Epithelial cell of prostate (primary cell): ENCODE results near the gene ERICH4.
"Not testable (repeated sequence)": the region's sequence is repeated elsewhere in the genome, so short reads cannot be mapped to it uniquely, and the experiment has no call there.

Experiments used
- DNase-seq: peaks from one replicate; pipeline ENCODE4 v3.0.0-alpha.2; 2011; ENCODE audit warnings: low read depth, low spot score
- H3K27ac ChIP-seq: fragments of 450-650 bp; 2 replicates; pipeline ENCODE4 v1.5.1; 2017; ENCODE audit warnings: mild to moderate bottlenecking

The ERICH4 gene, protein sequence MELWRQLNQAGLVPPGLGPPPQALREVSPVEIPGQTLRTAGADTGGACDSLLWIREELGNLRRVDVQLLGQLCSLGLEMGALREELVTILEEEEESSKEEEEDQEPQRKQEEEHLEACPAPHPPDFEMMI

DNA sequence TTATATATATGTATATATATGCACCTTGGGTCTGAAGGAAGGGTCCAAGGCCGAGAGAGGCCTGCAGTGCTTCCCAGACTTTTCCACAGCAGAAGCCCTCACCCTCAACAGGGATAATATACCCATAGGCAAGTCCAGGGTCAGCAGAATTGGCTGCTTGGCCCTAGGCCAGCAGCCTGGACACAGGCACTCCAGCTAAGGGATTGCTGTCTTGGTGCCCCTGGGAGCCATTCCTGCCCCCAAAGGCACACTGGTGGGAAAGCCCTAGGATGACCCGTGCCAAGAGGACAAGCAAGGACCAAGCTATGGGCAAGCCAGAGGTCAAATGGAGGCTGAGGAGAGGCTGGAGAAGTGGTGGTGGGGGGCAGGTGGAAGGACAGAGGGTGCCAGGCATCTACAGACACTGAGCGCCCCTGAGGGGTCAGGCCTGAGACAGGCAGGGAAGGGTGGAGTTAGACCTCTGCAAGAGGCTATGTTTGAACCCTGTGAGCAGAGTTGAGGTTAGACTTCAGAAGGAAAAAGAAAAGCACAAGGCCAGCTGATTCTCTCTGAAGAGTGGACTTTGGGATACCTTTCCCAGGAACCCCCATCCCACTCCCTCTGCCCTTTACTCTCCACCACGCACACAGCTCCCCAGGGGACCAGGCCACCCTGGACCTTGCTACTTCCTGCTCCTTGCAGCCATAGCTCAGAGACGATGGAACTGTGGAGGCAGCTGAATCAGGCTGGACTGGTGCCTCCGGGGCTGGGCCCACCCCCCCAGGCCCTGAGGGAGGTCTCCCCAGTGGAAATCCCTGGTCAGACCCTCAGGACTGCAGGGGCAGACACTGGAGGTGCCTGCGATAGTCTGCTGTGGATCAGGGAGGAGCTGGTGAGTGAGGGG lies at the start of gene ERICH4:
ERICH4 (plus strand) TSS at position 684 of the 883 bp plus-strand sequence; CDS start at position 698, 14 bp downstream.
- H3K27ac ChIP-seq, result no peak within 1 kb of the TSS
- DNase-seq, result no peak

GRCh38 chr19:41395355-41395754 lies 47.6 kb upstream of the ERICH4 start:
- no peak overlapping the region for H3K27ac ChIP-seq
- no peak for DNase-seq

GRCh38 chr19:41397086-41398049 lies 45.6 kb upstream of the ERICH4 start, which contains the start of the genes BCKDHA and EXOSC5:
Gene BCKDHA, plus strand, starts transcription at chr19:41397818. Its CDS starts 10 bp downstream, at chr19:41397828.
Gene EXOSC5, minus strand, starts transcription at chr19:41397359. Its CDS starts 31 bp downstream, at chr19:41397328.
- peak within 1 kb of the TSS; percentile 79 for H3K27ac ChIP-seq
- peak; percentile 97 for DNase-seq

- DNase-seq, result no peak
- peak overlapping the region; percentile 79 for H3K27ac ChIP-seq
These were observed 44.9 kb upstream of the ERICH4 start for GRCh38 chr19:41398050-41398418.

- no peak overlapping the region for H3K27ac ChIP-seq
- no peak for DNase-seq
These were observed 44.4 kb upstream of the ERICH4 start for GRCh38 chr19:41398598-41398997.

DNA sequence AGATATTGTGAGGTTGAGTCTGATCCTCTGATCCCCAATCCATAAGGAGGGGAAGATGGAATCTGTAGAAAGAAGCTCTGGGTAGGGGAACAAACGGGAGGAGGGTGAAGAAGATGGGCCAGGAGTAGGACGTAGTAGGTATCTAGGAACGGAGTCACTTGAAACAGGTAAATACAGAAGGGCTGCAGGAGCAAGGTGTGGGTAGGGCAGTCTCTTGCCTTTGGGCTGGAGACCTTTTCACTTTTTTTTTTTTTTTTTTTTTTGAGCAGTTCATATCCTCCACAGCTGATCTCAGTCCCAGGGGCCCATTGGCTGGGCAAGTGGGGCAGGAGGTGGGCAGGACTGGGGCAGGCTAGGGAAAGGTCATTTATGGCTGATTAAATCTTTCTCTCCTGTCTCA lies 43.9 kb upstream of the ERICH4 start:
- H3K27ac ChIP-seq, result no peak overlapping the region

GRCh38 chr19:41399525-41399924 lies 43.4 kb upstream of the ERICH4 start:
- no peak for DNase-seq
- no peak overlapping the region for H3K27ac ChIP-seq

More for the DNA sequence above, 43.9 kb upstream of the ERICH4 start:
- no peak for DNase-seq

DNA sequence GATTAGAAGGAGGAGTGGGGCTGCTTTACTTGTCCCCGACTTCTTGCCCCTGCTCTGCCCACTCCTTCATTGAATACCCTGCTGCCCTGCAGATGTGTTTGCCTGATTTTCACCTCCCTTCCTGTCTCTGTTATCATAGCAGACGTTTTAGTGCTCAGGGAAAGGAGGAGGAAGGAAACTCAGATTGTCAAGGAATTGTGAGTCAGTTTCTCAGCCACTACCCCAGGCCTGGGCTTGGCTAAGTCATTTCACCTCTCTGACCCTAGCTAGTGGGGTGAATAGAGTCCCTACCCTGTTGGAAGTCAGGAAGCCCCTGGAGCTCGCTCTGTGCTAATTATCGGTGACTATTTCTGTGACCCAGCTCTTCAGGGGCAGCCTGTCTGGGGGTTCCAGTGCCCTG lies 41.5 kb upstream of the ERICH4 start:
- peak overlapping the region; percentile 7 for H3K27ac ChIP-seq
- no peak for DNase-seq

DNA sequence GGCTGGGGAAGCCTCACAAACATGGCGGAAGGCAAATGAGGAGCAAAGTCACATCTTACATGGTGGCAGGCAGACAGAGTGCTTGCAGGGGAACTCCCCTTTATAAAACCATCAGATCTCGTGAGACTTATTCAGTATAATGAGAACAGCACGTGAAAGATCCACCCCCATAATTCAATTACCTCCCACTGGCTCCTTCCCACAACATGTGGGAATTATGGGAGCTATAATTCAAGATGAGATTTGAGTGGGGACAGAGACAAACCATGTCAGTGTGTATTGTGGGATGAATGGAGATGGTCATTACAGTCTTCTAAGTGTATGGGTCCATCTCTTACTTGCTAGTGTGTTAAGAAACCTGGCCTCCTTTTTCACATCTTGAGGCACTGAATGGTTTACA lies 40.9 kb upstream of the ERICH4 start:
- DNase-seq, result no peak
- peak overlapping the region; percentile 7 for H3K27ac ChIP-seq

DNA sequence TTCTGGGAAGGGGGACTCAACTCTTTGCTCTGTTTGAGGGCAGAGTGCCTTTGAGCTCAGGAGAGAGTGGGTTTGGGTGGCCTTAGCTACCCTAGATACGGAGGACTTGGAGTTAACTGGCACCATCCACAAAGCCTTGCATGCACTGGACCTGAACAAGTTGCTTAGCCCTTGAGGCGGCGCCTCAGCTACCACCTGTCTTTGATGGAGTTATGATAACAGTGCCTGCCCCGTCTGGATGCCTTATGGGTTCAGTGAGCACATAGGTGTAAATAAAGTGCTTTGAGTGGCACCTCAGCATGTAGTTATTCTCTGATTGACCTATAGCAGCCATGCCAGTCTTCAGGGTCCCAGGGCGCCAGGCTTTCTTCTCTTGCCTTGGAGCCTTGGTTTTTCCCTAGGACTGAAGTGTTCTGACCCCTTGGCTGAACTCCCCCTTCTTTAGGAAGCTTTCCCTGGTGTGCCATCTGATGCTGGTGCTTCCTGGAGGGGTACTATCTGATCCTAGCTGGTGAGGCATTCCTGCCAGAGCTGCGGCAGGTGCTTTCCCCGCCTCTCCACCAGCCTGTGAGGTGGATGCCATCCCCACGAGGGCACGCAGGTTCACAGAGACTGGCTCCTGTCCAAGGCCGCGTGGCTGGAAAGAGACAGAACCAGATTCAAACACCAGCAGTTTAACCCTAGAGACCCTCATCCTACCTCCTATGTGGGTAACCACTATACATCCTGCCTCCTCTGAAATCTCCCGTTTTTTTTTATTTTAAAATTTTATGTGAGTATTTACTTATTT lies 39.6 kb upstream of the ERICH4 start:
- DNase-seq, result no peak
- no peak overlapping the region for H3K27ac ChIP-seq

DNA sequence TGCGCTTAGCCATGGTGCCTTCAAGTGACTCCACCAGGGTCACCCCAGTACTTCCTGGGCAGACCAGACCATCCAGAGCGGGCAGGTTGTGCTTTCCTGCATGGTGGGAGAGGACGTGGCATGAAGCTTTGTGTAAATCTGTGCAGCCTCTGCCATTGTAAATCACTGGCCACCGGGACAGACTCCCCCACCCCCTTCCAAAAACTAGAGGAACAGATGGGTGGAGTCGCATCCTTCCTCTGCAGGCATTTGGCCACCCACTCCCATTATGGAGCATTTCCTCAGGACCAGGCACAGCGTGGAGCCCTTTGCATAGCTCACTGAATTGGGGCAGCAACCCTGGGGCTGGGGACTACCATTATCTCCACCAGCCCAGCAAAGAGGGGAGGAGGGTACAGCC lies 37.2 kb upstream of the ERICH4 start:
- no peak overlapping the region for H3K27ac ChIP-seq

GRCh38 chr19:41407271-41407670 lies 35.7 kb upstream of the ERICH4 start:
- H3K27ac ChIP-seq, result no peak overlapping the region
- DNase-seq, result no peak

More for the DNA sequence above, 37.2 kb upstream of the ERICH4 start:
- no peak for DNase-seq

DNA sequence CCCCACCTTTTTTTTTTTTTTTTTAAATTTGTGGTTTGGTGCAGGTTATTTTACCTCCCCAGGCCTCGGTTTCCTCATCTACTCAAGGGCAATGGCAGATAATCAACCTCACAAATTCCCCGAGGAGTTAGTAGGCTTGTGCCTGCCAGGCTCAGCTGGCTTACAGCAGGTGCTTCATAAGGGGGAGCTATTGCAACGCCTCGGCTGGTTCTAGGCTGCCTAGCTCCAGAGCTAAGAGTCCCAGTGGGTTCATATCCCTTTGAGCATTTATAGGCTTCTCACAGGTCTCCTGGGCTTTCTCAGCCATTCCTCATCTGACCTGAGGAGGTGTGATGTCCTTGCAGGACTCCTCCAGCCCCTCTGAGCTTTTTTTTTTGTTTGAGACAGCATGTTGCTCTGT lies 34.7 kb upstream of the ERICH4 start:
- DNase-seq, result no peak
- H3K27ac ChIP-seq, result no peak overlapping the region

DNA sequence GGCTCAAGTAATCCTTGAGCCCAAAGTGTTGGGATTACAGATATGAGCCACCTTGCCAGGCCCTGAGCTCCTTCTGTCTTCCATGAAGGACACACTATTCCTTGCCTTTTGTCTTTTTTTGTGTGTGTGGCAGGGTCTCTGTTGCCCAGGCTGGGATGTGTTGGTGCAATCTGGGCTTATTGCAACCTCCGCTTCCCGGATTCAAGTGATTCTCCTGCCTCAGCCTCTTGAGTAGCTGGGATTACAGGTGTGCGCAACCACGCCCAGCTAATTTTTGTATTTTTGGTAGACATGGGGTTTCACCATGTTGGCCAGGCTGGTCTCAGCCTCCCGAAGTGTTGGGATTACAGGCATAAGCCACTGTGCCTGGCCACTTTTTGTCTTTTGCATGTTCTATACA lies 34.1 kb upstream of the ERICH4 start:
- not testable (repeated sequence) for H3K27ac ChIP-seq, DNase-seq

GRCh38 chr19:41409288-41409687 lies 33.7 kb upstream of the ERICH4 start:
- no peak for DNase-seq
- no peak overlapping the region for H3K27ac ChIP-seq

- no peak overlapping the region for H3K27ac ChIP-seq
- no peak for DNase-seq
These were observed 32.5 kb upstream of the ERICH4 start for GRCh38 chr19:41410336-41411054.

DNA sequence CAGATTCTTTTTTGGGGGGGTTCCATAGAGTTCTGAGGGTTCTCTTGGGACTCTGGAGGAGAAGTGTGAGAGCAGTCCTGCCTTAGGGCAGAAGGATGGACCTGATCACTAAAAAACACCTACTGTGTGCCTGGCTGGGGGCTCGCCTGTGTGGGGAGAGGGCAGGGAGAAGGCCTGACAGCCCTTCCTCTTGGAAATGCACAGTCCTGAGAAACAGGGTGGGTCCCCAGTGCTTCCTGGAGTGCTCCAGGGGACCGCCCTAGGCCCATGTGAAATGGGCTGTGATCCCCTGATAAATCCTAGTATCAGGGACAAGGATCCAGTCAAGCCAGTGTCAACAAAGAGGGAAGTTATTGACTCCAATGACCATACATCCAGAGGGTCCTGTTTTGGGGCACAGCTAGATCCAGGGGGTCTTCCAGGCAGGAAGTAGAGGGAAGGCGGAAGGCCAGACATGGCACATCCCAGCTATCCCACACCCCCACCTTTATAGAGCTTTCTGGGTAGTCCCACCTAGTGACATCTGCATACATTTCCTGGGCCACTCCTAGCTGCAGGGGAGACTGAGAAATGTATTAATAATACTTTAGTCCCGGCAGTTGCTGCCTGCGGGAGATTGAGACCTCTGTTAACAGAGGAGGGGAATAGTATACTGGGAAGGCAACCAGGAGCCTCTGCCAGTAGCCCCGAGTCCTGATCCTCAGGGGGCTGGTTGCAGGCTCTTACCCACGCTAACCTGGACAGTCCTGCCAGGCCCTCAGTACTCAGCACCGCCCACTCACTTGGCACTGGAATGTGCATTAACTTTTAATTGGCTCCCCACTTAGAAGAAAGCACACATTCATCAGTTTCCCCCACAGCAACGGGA lies 31.6 kb upstream of the ERICH4 start:
- no peak for DNase-seq
- H3K27ac ChIP-seq, result peak overlapping the region; percentile 38

DNA sequence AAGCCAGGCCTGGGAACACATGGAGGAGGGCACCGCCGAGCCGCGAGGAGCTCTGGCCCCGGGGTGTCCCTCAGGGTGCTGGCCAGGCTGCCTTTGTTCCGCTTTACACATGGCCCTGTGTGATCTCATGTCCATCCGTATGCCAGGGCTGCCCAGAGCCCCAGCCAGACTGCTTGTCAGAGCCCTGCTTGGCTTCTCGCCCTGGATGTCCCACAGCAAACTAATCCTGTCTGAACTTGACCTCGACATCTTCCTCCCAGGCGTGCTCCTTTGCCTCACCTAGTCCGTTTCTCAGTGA lies 31.0 kb upstream of the ERICH4 start:
- DNase-seq, result no peak
- H3K27ac ChIP-seq, result peak overlapping the region; percentile 38
